ENCODE data around the gene NCOA5.

Gene NCOA5

DNA sequence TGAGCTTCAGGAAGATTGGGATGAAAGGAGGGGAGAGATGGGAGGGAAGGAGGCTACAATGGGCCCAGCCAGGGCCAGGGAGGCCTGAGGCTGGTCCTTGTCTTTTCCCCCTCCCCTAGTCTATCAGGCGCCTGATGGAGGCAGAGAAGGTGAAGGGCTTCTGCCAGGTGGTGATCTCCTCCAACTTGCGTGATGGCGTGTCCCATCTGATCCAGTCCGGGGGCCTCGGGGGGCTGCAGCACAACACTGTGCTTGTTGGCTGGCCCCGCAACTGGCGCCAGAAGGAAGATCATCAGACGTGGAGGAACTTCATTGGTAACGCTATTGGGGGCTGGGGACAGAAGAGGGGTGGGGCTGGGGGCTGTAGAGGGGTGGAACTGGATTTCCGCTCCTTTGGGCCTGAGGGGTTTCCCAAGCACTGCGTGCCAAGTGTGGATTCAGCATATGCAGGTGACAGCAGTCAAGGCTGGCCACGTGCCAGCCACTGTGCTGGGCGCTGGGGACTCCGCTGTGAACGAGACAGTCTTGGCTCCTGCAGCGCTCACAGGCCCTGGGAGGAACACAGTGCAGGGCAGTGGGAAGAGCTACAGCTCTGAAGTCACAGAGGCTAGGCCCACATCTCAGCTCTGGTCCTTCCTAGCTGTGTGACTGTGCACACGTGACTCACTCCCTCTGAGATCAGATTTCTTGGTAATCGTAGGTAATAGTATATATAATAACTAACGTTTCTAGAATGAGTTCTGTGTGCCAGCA lies 38.0 kb downstream of the NCOA5 start:
- Histone ChIP-seq H3K27me3 (replicated peaks in 2 of 5; ENCODE audit: control insufficient read depth in 4 of 5, insufficient read depth in 5 of 5, low read length in 4 of 5) (peaks cover 0 to 36% (median 17%) of the 10 kb centered on the region in 5 experiments), H3K4me3 (ENCODE audit: control insufficient read depth in 1 of 7, extremely low read depth in 1 of 7, insufficient read depth in 4 of 7, low read depth in 2 of 7, low read length in 6 of 7) (no peak overlapping the region), H3K4me1 (ENCODE audit: control extremely low read depth in 1 of 4, control insufficient read depth in 4 of 4, insufficient read depth in 4 of 4, low read length in 3 of 4) (no peaks in the 10 kb centered on the region), H3K36me3 (ENCODE audit: control insufficient read depth in 4 of 4, insufficient read depth in 4 of 4, low read length in 3 of 4) (no peaks in the 10 kb centered on the region), H3K27ac (ENCODE audit: insufficient read depth in 1 of 2, low read depth in 1 of 2, low read length in 2 of 2, poor library complexity in 1 of 2, severe bottlenecking in 2 of 2) (no peak overlapping the region), H3K9me3 (ENCODE audit: control extremely low read depth in 1 of 5, control insufficient read depth in 4 of 5, insufficient read depth in 2 of 5, low read depth in 1 of 5, low read length in 4 of 5) (peaks cover 0 to 4% (median 0%) of the 10 kb centered on the region in 5 experiments)
- 78% methylated on average over 14 of the region's 19 CpGs for WGBS (ENCODE audit: insufficient coverage)
- POLR2A ChIA-PET = no interaction called here
- no peak for DNase-seq
- CTCF ChIA-PET = no interaction called here

DNA sequence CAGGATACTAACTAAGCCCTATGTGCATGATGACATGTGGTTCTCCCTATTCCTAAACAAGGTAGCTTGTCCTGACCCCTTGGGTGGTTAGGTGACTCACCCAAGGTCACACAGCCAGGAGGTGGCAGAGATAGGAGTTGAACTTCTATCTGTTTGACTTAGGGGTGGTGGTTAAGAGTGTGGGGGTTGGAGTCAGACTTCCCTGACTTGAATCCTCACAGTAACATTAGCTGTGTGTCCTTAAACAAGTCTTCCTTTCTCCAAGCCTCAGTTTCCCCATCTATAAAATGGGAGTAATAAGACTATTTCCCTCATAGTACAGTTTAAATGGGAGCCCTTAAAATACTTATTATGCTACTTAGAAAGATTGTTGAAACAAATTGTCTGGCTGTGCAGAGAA lies 38.9 kb downstream of the NCOA5 start:
- ChIA-PET CTCF (no interaction called here), POLR2A (no interaction called here)
- no peak overlapping the region for H3K4me3 ChIP-seq (ENCODE audit: control insufficient read depth in 1 of 7, extremely low read depth in 1 of 7, insufficient read depth in 4 of 7, low read depth in 2 of 7, low read length in 6 of 7)
- no peaks in the 10 kb centered on the region for H3K36me3 ChIP-seq (ENCODE audit: control insufficient read depth in 4 of 4, insufficient read depth in 4 of 4, low read length in 3 of 4)
- peaks cover 0 to 32% (median 13%) of the 10 kb centered on the region in 5 experiments for H3K27me3 ChIP-seq (replicated peaks in 2 of 5; ENCODE audit: control insufficient read depth in 4 of 5, insufficient read depth in 5 of 5, low read length in 4 of 5)
- no peak for DNase-seq
- no peaks in the 10 kb centered on the region for H3K4me1 ChIP-seq (ENCODE audit: control extremely low read depth in 1 of 4, control insufficient read depth in 4 of 4, insufficient read depth in 4 of 4, low read length in 3 of 4)
- H3K27ac ChIP-seq (ENCODE audit: insufficient read depth in 1 of 2, low read depth in 1 of 2, low read length in 2 of 2, poor library complexity in 1 of 2, severe bottlenecking in 2 of 2) = no peak overlapping the region
- no peaks in the 10 kb centered on the region for H3K9me3 ChIP-seq (ENCODE audit: control extremely low read depth in 1 of 5, control insufficient read depth in 4 of 5, insufficient read depth in 2 of 5, low read depth in 1 of 5, low read length in 4 of 5)

GRCh38 chr20:46050444-46050843 lies 39.3 kb downstream of the NCOA5 start:
- WGBS (ENCODE audit: insufficient coverage) = 71% methylated on average over 10 of the region's 10 CpGs
- CTCF ChIA-PET = no interaction called here
- H3K4me3 ChIP-seq (ENCODE audit: control insufficient read depth in 1 of 7, extremely low read depth in 1 of 7, insufficient read depth in 4 of 7, low read depth in 2 of 7, low read length in 6 of 7) = no peak overlapping the region
- no peak overlapping the region for H3K27ac ChIP-seq (ENCODE audit: insufficient read depth in 1 of 2, low read depth in 1 of 2, low read length in 2 of 2, poor library complexity in 1 of 2, severe bottlenecking in 2 of 2)
- peaks cover 0 to 28% (median 11%) of the 10 kb centered on the region in 5 experiments for H3K27me3 ChIP-seq (replicated peaks in 2 of 5; ENCODE audit: control insufficient read depth in 4 of 5, insufficient read depth in 5 of 5, low read length in 4 of 5)
- POLR2A ChIA-PET = no interaction called here
- no peaks in the 10 kb centered on the region for H3K36me3 ChIP-seq (ENCODE audit: control insufficient read depth in 4 of 4, insufficient read depth in 4 of 4, low read length in 3 of 4)
- DNase-seq = no peak
- no peaks in the 10 kb centered on the region for H3K4me1 ChIP-seq (ENCODE audit: control extremely low read depth in 1 of 4, control insufficient read depth in 4 of 4, insufficient read depth in 4 of 4, low read length in 3 of 4)
- no peaks in the 10 kb centered on the region for H3K9me3 ChIP-seq (ENCODE audit: control extremely low read depth in 1 of 5, control insufficient read depth in 4 of 5, insufficient read depth in 2 of 5, low read depth in 1 of 5, low read length in 4 of 5)

DNA sequence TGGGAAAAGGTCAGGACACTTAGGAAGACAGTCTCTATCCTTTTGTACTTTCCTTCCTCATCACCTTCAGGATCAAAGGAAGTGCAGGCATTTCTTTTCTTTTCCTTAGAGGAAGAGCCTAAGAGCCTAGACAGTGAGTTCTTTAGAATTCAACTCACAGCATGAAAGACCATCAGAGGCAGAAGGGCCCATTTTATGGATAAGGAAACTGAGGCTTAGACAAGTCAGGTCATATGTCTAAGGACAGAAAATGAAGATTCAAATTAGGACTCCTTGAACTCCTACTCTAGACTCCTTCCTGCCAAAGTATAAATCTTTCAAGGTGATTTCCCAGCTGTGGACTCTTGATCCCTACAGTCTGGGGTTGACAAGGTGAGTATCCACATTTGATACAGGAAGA lies 39.9 kb downstream of the NCOA5 start:
- H3K4me1 ChIP-seq (ENCODE audit: control extremely low read depth in 1 of 4, control insufficient read depth in 4 of 4, insufficient read depth in 4 of 4, low read length in 3 of 4) = no peaks in the 10 kb centered on the region
- no peak for DNase-seq
- no peaks in the 10 kb centered on the region for H3K36me3 ChIP-seq (ENCODE audit: control insufficient read depth in 4 of 4, insufficient read depth in 4 of 4, low read length in 3 of 4)
- no peaks in the 10 kb centered on the region for H3K9me3 ChIP-seq (ENCODE audit: control extremely low read depth in 1 of 5, control insufficient read depth in 4 of 5, insufficient read depth in 2 of 5, low read depth in 1 of 5, low read length in 4 of 5)
- ChIA-PET CTCF (no interaction called here), POLR2A (no interaction called here)
- H3K27ac ChIP-seq (ENCODE audit: insufficient read depth in 1 of 2, low read depth in 1 of 2, low read length in 2 of 2, poor library complexity in 1 of 2, severe bottlenecking in 2 of 2) = no peak overlapping the region
- H3K4me3 ChIP-seq (ENCODE audit: control insufficient read depth in 1 of 7, extremely low read depth in 1 of 7, insufficient read depth in 4 of 7, low read depth in 2 of 7, low read length in 6 of 7) = no peak overlapping the region
- peaks cover 0 to 26% (median 9%) of the 10 kb centered on the region in 5 experiments for H3K27me3 ChIP-seq (replicated peaks in 2 of 5; ENCODE audit: control insufficient read depth in 4 of 5, insufficient read depth in 5 of 5, low read length in 4 of 5)

- Histone ChIP-seq H3K4me1 (ENCODE audit: control extremely low read depth in 1 of 4, control insufficient read depth in 4 of 4, insufficient read depth in 4 of 4, low read length in 3 of 4) (no peaks in the 10 kb centered on the region), H3K27ac (ENCODE audit: insufficient read depth in 1 of 2, low read depth in 1 of 2, low read length in 2 of 2, poor library complexity in 1 of 2, severe bottlenecking in 2 of 2) (no peak overlapping the region), H3K36me3 (ENCODE audit: control insufficient read depth in 4 of 4, insufficient read depth in 4 of 4, low read length in 3 of 4) (no peaks in the 10 kb centered on the region), H3K27me3 (replicated peaks in 2 of 5; ENCODE audit: control insufficient read depth in 4 of 5, insufficient read depth in 5 of 5, low read length in 4 of 5) (peaks cover 0 to 20% (median 9%) of the 10 kb centered on the region in 5 experiments), H3K9me3 (ENCODE audit: control extremely low read depth in 1 of 5, control insufficient read depth in 4 of 5, insufficient read depth in 2 of 5, low read depth in 1 of 5, low read length in 4 of 5) (no peaks in the 10 kb centered on the region), H3K4me3 (ENCODE audit: control insufficient read depth in 1 of 7, extremely low read depth in 1 of 7, insufficient read depth in 4 of 7, low read depth in 2 of 7, low read length in 6 of 7) (no peak overlapping the region)
- no peak for DNase-seq
- ChIA-PET POLR2A (no interaction called here), CTCF (no interaction called here)
- WGBS (ENCODE audit: insufficient coverage) = 93% methylated on average over 4 of the region's 4 CpGs
These were observed 40.6 kb downstream of the NCOA5 start for GRCh38 chr20:46049190-46049589.

- Histone ChIP-seq H3K4me1 (ENCODE audit: control extremely low read depth in 1 of 4, control insufficient read depth in 4 of 4, insufficient read depth in 4 of 4, low read length in 3 of 4) (no peaks in the 10 kb centered on the region), H3K9me3 (ENCODE audit: control extremely low read depth in 1 of 5, control insufficient read depth in 4 of 5, insufficient read depth in 2 of 5, low read depth in 1 of 5, low read length in 4 of 5) (no peaks in the 10 kb centered on the region), H3K27ac (ENCODE audit: insufficient read depth in 1 of 2, low read depth in 1 of 2, low read length in 2 of 2, poor library complexity in 1 of 2, severe bottlenecking in 2 of 2) (no peak overlapping the region), H3K27me3 (replicated peaks in 2 of 5; ENCODE audit: control insufficient read depth in 4 of 5, insufficient read depth in 5 of 5, low read length in 4 of 5) (peaks cover 0 to 25% (median 7%) of the 10 kb centered on the region in 5 experiments), H3K4me3 (ENCODE audit: control insufficient read depth in 1 of 7, extremely low read depth in 1 of 7, insufficient read depth in 4 of 7, low read depth in 2 of 7, low read length in 6 of 7) (no peak overlapping the region), H3K36me3 (ENCODE audit: control insufficient read depth in 4 of 4, insufficient read depth in 4 of 4, low read length in 3 of 4) (no peaks in the 10 kb centered on the region)
- DNase-seq = no peak
- CTCF ChIA-PET = interaction anchor here (0.8 to 1.0 kb wide), 2 partner anchors 15 to 61 kb away, joined by 3 read pairs; no protein-coding TSS in a partner anchor
- POLR2A ChIA-PET = no interaction called here
- 82% methylated on average over 7 of the region's 8 CpGs for WGBS (ENCODE audit: insufficient coverage)
These were observed 41.9 kb downstream of the NCOA5 start for GRCh38 chr20:46047821-46048220.

- 92% methylated on average over 8 of the region's 8 CpGs for WGBS (ENCODE audit: insufficient coverage)
These were observed 43.0 kb downstream of the NCOA5 start for GRCh38 chr20:46046588-46047310.

More at GRCh38 chr20:46046588-46047310, 43.0 kb downstream of the NCOA5 start:
- Histone ChIP-seq H3K36me3 (ENCODE audit: control insufficient read depth in 4 of 4, insufficient read depth in 4 of 4, low read length in 3 of 4) (no peaks in the 10 kb centered on the region), H3K4me1 (ENCODE audit: control extremely low read depth in 1 of 4, control insufficient read depth in 4 of 4, insufficient read depth in 4 of 4, low read length in 3 of 4) (no peaks in the 10 kb centered on the region), H3K27me3 (replicated peaks in 2 of 5; ENCODE audit: control insufficient read depth in 4 of 5, insufficient read depth in 5 of 5, low read length in 4 of 5) (peaks cover 0 to 32% (median 8%) of the 10 kb centered on the region in 5 experiments), H3K4me3 (ENCODE audit: control insufficient read depth in 1 of 7, extremely low read depth in 1 of 7, insufficient read depth in 4 of 7, low read depth in 2 of 7, low read length in 6 of 7) (no peak overlapping the region), H3K27ac (ENCODE audit: insufficient read depth in 1 of 2, low read depth in 1 of 2, low read length in 2 of 2, poor library complexity in 1 of 2, severe bottlenecking in 2 of 2) (no peak overlapping the region), H3K9me3 (ENCODE audit: control extremely low read depth in 1 of 5, control insufficient read depth in 4 of 5, insufficient read depth in 2 of 5, low read depth in 1 of 5, low read length in 4 of 5) (no peaks in the 10 kb centered on the region)
- POLR2A ChIA-PET = no interaction called here
- no peak for DNase-seq
- CTCF ChIA-PET = no interaction called here

Measured in common myeloid progenitor, CD34-positive (primary cell).